HepG2 (cell line): Measurements from ENCODE around the gene MYOCOS. TPM values are rescaled to one million over a fixed set of nuclear protein-coding genes. Genes with fewer than 3 reads are reported as not detected.

Experiments
- ATAC-seq: fragments of 200-7000 bp; cut with Tn5 transposase; 3 replicates; pipeline ENCODE4 v1.9.1; 2020; ENCODE audit warnings: mild to moderate bottlenecking, moderate library complexity
- BruUV-seq: library from RNA; stranded (reverse); fragments of 400-500 nt; replicated peaks from 2 replicates; lab custom pipeline; 2021; lab: Mats Ljungman, UMichigan
- CTCF ChIA-PET: fragments of 300-600 bp; formaldehyde crosslinking; extraction: SDS; loops from one replicate; lab custom pipeline; 2021; ENCODE audit warnings: low total read pairs, inconsistent platforms, low intra/inter-chr PET ratio; lab: Yijun Ruan, JAX
- POLR2A ChIA-PET: fragments of 350-600 bp; sonication (Branson Sonifier 250); formaldehyde crosslinking; loops from one replicate; lab custom pipeline; 2020; ENCODE audit warnings: antibody characterized with exemption, inconsistent platforms; lab: Yijun Ruan, JAX
- DNase-seq: peaks from one replicate; pipeline ENCODE4 v3.0.0-alpha.2; 2015; ENCODE audit warnings: low spot score
- FAIRE-seq: peaks from 3 replicates; lab custom pipeline; 2011; peaks lifted over from hg19 to GRCh38; lab: Jason Lieb, UNC
- H2AFZ ChIP-seq: one replicate; pipeline ENCODE4 v1.6.1; 2011; ENCODE audit warnings: low read length, inconsistent platforms
- H3K27ac ChIP-seq: fragments of 300-600 bp; 3 replicates; pipeline ENCODE4 v1.8.0; 2011; ENCODE audit warnings: mixed run types, mild to moderate bottlenecking, mixed read lengths, low read length, inconsistent platforms; ENCODE audit not compliant: insufficient read depth; ENCODE audit errors: extremely low read length
- H3K27me3 ChIP-seq, 2 experiments: fragments of 200-600 bp in 1 of 2; 2 replicates in 1 of 2; 3 replicates in 1 of 2; pipeline versions ENCODE4 v1.6.0 to v1.8.0; 2011; ENCODE audit warnings: low read length in 2 of 2, mild to moderate bottlenecking in 2 of 2, moderate library complexity in 2 of 2, inconsistent platforms in 1 of 2; ENCODE audit not compliant: insufficient read depth in 2 of 2, control insufficient read depth in 1 of 2
- H3K36me3 ChIP-seq, 2 experiments: fragments of 200-600 bp in 1 of 2; replicated peaks in 1 of 2; 2 replicates in 1 of 2; 3 replicates in 1 of 2; pipeline versions ENCODE4 v1.5.1 to v1.8.0; 2011; ENCODE audit warnings: low read length in 2 of 2, inconsistent platforms in 1 of 2; ENCODE audit not compliant: insufficient read depth in 2 of 2, control insufficient read depth in 1 of 2
- H3K4me1 ChIP-seq: 2 replicates; pipeline ENCODE4 v1.5.1; 2012; ENCODE audit warnings: low read length, inconsistent platforms; ENCODE audit not compliant: insufficient read depth
- H3K4me2 ChIP-seq: 2 replicates; pipeline ENCODE4 v1.6.0; 2011; ENCODE audit warnings: low read depth, low read length, inconsistent platforms
- H3K4me3 ChIP-seq, 3 experiments: fragments of 200-600 bp in 1 of 3; sonication (generic), shearing (Covaris generic) in 1 of 3; replicated peaks in 1 of 3; 2 replicates each; pipeline ENCODE4 v1.5.1; 2011 to 2016; ENCODE audit warnings: low read length in 3 of 3, inconsistent platforms in 2 of 3, low read depth in 2 of 3, mild to moderate bottlenecking in 2 of 3, control low read depth in 1 of 3, mixed read lengths in 1 of 3; ENCODE audit not compliant: insufficient read depth in 1 of 3
- H3K79me2 ChIP-seq: one replicate; pipeline ENCODE4 v1.6.1; 2011; ENCODE audit warnings: low read length, inconsistent platforms; ENCODE audit not compliant: insufficient read depth
- H3K9ac ChIP-seq: 2 replicates; pipeline ENCODE4 v1.6.0; 2011; ENCODE audit warnings: mild to moderate bottlenecking, low read depth, low read length, inconsistent platforms; ENCODE audit not compliant: insufficient read depth
- H3K9me3 ChIP-seq: 2 replicates; pipeline ENCODE4 v1.5.1; 2012; ENCODE audit warnings: mild to moderate bottlenecking, low read length
- H4K20me1 ChIP-seq: 2 replicates; pipeline ENCODE4 v1.6.0; 2011; ENCODE audit warnings: inconsistent platforms, mild to moderate bottlenecking, low read length, moderate library complexity; ENCODE audit not compliant: insufficient read depth
- ARID5B ChIP-seq: IDR thresholded peaks from 2 replicates; pipeline ENCODE4 v1.4.0; 2020; ENCODE audit warnings: mild to moderate bottlenecking, missing genetic modification reagents
- HNF4A ChIP-seq: sonication (generic); formaldehyde crosslinking; IDR thresholded peaks from 2 replicates; pipeline ENCODE4 v1.4.0; 2020; ENCODE audit warnings: missing genetic modification reagents
- HNRNPK ChIP-seq: fragments of 200-400 bp; formaldehyde crosslinking; IDR thresholded peaks from 2 replicates; pipeline ENCODE4 v1.6.1; 2018; ENCODE audit warnings: low read length, low read depth, moderate library complexity, mild to moderate bottlenecking; ENCODE audit not compliant: poor library complexity, severe bottlenecking
- RARA ChIP-seq: IDR thresholded peaks from 2 replicates; pipeline ENCODE4 v1.6.1; 2016; ENCODE audit warnings: missing genetic modification reagents, missing compliant biosample characterization
- ZNF138 ChIP-seq: sonication (generic); formaldehyde crosslinking; IDR thresholded peaks from 2 replicates; pipeline ENCODE4 v1.5.0; 2020; ENCODE audit warnings: mild to moderate bottlenecking, low read depth, missing genetic modification reagents
- WGBS: methylation state at CpG from one replicate; pipeline ENCODE4 v1.1.6; 2017; ENCODE audit warnings: low lambda C conversion rate; 5-methylcytosine and 5-hydroxymethylcytosine counted together
- in situ Hi-C: cut with HindIII; loops from 2 replicates; pipeline ENCODE4 v1.10.0; 2017; ENCODE audit warnings: low pct_unique_long_range_greater_than_20kb; ENCODE audit not compliant: extremely low pct_ligation_motif_present
- intact Hi-C: fragments of 100-400 bp; cut with micrococcal nuclease; formaldehyde crosslinking; loops from one replicate; pipeline ENCODE4 v1.10.0; 2022; ENCODE audit not compliant: unreplicated experiment
- polyA plus RNA-seq, 8 experiments: library from polyadenylated mRNA; depleted of rRNA in 3 of 8; stranded (reverse) in 7 of 8; unstranded in 1 of 8; fragments of >200 nt; fragmentation: Illumina TruSeq in 4 of 8; extraction: Trizol in 4 of 8; gene quantifications; 2 replicates each; pipeline versions ENCODE4 v1.2.1 to v1.2.3, GENCODE V29; 2011 to 2016; ENCODE audit warnings: low read depth in 4 of 8, missing spikeins in 1 of 8, mixed read lengths in 1 of 8; ENCODE audit not compliant: insufficient read depth in 1 of 8
- total RNA-seq, 5 experiments: library from RNA; depleted of rRNA; stranded (reverse); fragments of >200 nt; fragmentation: Illumina TruSeq; extraction: Trizol; gene quantifications; 2 replicates each; pipeline ENCODE4 v1.2.3, GENCODE V29; 2016; ENCODE audit warnings: low read depth in 1 of 5

MYOCOS gene
- total and polyA plus RNA-seq, 2 of the 13 experiments (the other 11 are each of a cell fraction or from before 2014, with no cell fraction given), result not detected

- no peak overlapping the region for H3K9ac ChIP-seq
- H3K27ac ChIP-seq, result no peak overlapping the region
- H3K79me2 ChIP-seq, result no peaks in the 10 kb centered on the region
- in situ Hi-C loops, result no loop called here
- H3K4me3 ChIP-seq, result no peak overlapping the region
- DNase-seq, result peak; percentile 5
- BruUV-seq, result no TSS peak
- H3K4me2 ChIP-seq, result peak overlapping the region; percentile 9; the same call in 1 of the 2 replicates
- peak; percentile 42; the same call in 1 of the 2 replicates for TF ChIP-seq RARA (CRISPR knock-in tag)
- no peak for TF ChIP-seq HNRNPK
- no peak for TF ChIP-seq ZNF138
- 0 out of 2 replicates have a peak, but pooled peaks have one; percentile 17 for TF ChIP-seq ARID5B (CRISPR knock-in tag)
- 0 out of 2 replicates have a peak, but pooled peaks have one; percentile 9 for TF ChIP-seq HNF4A (CRISPR knock-in tag)
- TF ChIP-seq, all 625 proteins: peak for 3
- intact Hi-C loops, result loop anchor here (5.0 kb wide), 1 partner anchor 979 kb away; no protein-coding TSS in a partner anchor
- Histone ChIP-seq H4K20me1 (no peaks in the 10 kb centered on the region), H3K36me3 (no peaks in the 10 kb centered on the region), H3K4me1 (peaks cover 14% of the 10 kb centered on the region), H2AFZ (no peak overlapping the region), H3K9me3 (no peaks in the 10 kb centered on the region), H3K27me3 (peaks cover 2 to 3% of the 10 kb centered on the region in 2 experiments; a peak in 1 of 5 replicates)
- ChIA-PET CTCF (no interaction called here), POLR2A (no interaction called here)
- peak; percentile 72 for ATAC-seq
- no peak for FAIRE-seq
- 13% methylated on average over 4 of the region's 4 CpGs for WGBS
Observed at GRCh38 chr1:171637928-171638576, 16.0 kb downstream of the MYOCOS start.
